ENCODE measurements around the gene ZBTB40.

The ZBTB40 gene

GRCh38 chr1:22551591-22551990 lies 99.9 kb downstream of the ZBTB40 start:
- Histone ChIP-seq H3K36me3 (ENCODE audit: insufficient read depth, low read length) (no peaks in the 10 kb centered on the region), H3K27ac (ENCODE audit: low read depth, low read length, poor library complexity, severe bottlenecking) (no peak overlapping the region), H3K4me3 (ENCODE audit: low read depth, low read length, poor library complexity, severe bottlenecking) (no peak overlapping the region), H3K4me1 (ENCODE audit: insufficient read depth, low read length, severe bottlenecking) (no peaks in the 10 kb centered on the region), H2AFZ (ENCODE audit: low read length) (no peak overlapping the region), H3K79me2 (ENCODE audit: insufficient read depth, low read length) (no peaks in the 10 kb centered on the region), H3K9me3 (ENCODE audit: low read length) (no peaks in the 10 kb centered on the region), H3K9ac (ENCODE audit: low read length) (no peak overlapping the region), H3F3A (ENCODE audit: insufficient read depth, low read length) (no peaks in the 10 kb centered on the region), H4K20me1 (ENCODE audit: insufficient read depth, low read length) (no peaks in the 10 kb centered on the region), H3K9me2 (ENCODE audit: low read depth, low read length) (no peaks in the 10 kb centered on the region), H3K27me3 (ENCODE audit: insufficient read depth, low read length) (no peaks in the 10 kb centered on the region), H3K4me2 (ENCODE audit: low read length) (no peak overlapping the region)
- no peak for TF ChIP-seq CTCF (IDR thresholded peaks at IDR 0.05; ENCODE audit: low read length)
- TF ChIP-seq EZH2 (IDR thresholded peaks at IDR 0.05; ENCODE audit: borderline replicate concordance, low read length): no peak

- Histone ChIP-seq H3K4me1 (ENCODE audit: insufficient read depth, low read length, severe bottlenecking) (no peaks in the 10 kb centered on the region), H2AFZ (ENCODE audit: low read length) (no peak overlapping the region), H3K9me3 (ENCODE audit: low read length) (no peaks in the 10 kb centered on the region), H3K27ac (ENCODE audit: low read depth, low read length, poor library complexity, severe bottlenecking) (no peak overlapping the region), H3K79me2 (ENCODE audit: insufficient read depth, low read length) (no peaks in the 10 kb centered on the region), H4K20me1 (ENCODE audit: insufficient read depth, low read length) (no peaks in the 10 kb centered on the region), H3K9me2 (ENCODE audit: low read depth, low read length) (no peaks in the 10 kb centered on the region), H3K9ac (ENCODE audit: low read length) (no peak overlapping the region), H3K36me3 (ENCODE audit: insufficient read depth, low read length) (no peaks in the 10 kb centered on the region), H3K4me2 (ENCODE audit: low read length) (no peak overlapping the region), H3K27me3 (ENCODE audit: insufficient read depth, low read length) (no peaks in the 10 kb centered on the region), H3K4me3 (ENCODE audit: low read depth, low read length, poor library complexity, severe bottlenecking) (no peak overlapping the region), H3F3A (ENCODE audit: insufficient read depth, low read length) (no peaks in the 10 kb centered on the region)
- no peak for TF ChIP-seq EZH2 (IDR thresholded peaks at IDR 0.05; ENCODE audit: borderline replicate concordance, low read length)
- TF ChIP-seq CTCF (IDR thresholded peaks at IDR 0.05; ENCODE audit: low read length): no peak
Measured at GRCh38 chr1:22552021-22552420, 100.4 kb downstream of the ZBTB40 start.

- no peak overlapping the region for H3K27ac ChIP-seq (ENCODE audit: low read depth, low read length, poor library complexity, severe bottlenecking)
- H3K4me1 ChIP-seq (ENCODE audit: insufficient read depth, low read length, severe bottlenecking): no peaks in the 10 kb centered on the region
- H3F3A ChIP-seq (ENCODE audit: insufficient read depth, low read length): no peaks in the 10 kb centered on the region
- H3K79me2 ChIP-seq (ENCODE audit: insufficient read depth, low read length): no peaks in the 10 kb centered on the region
- no peak overlapping the region for H3K9ac ChIP-seq (ENCODE audit: low read length)
- no peaks in the 10 kb centered on the region for H3K36me3 ChIP-seq (ENCODE audit: insufficient read depth, low read length)
- H2AFZ ChIP-seq (ENCODE audit: low read length): no peak overlapping the region
- no peaks in the 10 kb centered on the region for H3K9me2 ChIP-seq (ENCODE audit: low read depth, low read length)
- no peak overlapping the region for H3K4me2 ChIP-seq (ENCODE audit: low read length)
- no peak for TF ChIP-seq CTCF (IDR thresholded peaks at IDR 0.05; ENCODE audit: low read length)
- no peak for TF ChIP-seq EZH2 (IDR thresholded peaks at IDR 0.05; ENCODE audit: borderline replicate concordance, low read length)
- no peaks in the 10 kb centered on the region for H3K27me3 ChIP-seq (ENCODE audit: insufficient read depth, low read length)
- no peak overlapping the region for H3K4me3 ChIP-seq (ENCODE audit: low read depth, low read length, poor library complexity, severe bottlenecking)
- H4K20me1 ChIP-seq (ENCODE audit: insufficient read depth, low read length): no peaks in the 10 kb centered on the region
- H3K9me3 ChIP-seq (ENCODE audit: low read length): no peaks in the 10 kb centered on the region
Measured at GRCh38 chr1:22553104-22553880, 101.6 kb downstream of the ZBTB40 start.

Data from OCI-LY1 (cell line).